GM18907 (cell line): ENCODE measurements around the gene BRWD1.

Experiments used
- ATAC-seq: cut with Tn5 transposase; IDR thresholded peaks from one replicate; pipeline ENCODE4 v1.9.1; 2021; ENCODE audit warnings: mild to moderate bottlenecking, moderate library complexity; ENCODE audit not compliant: unreplicated experiment

Gene BRWD1

GRCh38 chr21:39204134-39204533 lies 109.3 kb downstream of the BRWD1 start:
- no peak for ATAC-seq

GRCh38 chr21:39198800-39199199 lies 114.6 kb downstream of the BRWD1 start:
- no peak for ATAC-seq

DNA sequence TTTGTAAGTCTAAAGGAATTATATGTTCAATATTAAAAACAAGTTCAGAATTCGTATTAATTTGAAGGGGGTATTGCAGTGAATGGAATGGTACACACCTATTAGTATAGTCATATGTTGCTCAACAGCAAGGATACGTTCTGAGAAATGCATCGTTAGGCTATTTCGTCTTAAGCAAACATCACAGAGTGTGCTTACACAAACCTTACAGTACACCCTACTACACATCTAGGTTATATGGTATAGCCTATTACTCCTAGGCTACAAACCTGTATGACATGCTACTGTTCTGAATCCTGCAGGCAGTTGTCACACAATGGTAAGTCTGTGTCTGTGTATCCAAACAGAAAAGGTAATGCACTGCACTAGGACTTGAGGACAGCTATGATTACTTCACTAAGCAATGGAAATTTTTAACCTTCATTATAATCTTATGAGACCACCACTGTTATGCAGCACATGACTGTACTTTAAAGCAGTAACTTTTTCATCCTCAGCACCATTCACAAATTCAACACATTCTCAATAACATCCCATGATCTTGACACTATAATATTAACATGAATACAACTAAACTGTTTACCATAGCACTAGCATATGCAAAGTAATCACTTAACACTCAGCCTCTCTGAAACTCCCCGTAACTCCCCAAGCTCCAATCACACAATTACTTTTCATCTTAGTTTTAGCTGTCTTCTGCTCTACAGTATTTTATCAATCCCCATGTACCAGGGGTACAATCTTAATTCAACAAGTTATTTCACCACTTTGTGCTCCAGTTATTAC lies 115.8 kb downstream of the BRWD1 start:
- no peak for ATAC-seq

- ATAC-seq = no peak
Measured at GRCh38 chr21:39196838-39197237, 116.6 kb downstream of the BRWD1 start.

DNA sequence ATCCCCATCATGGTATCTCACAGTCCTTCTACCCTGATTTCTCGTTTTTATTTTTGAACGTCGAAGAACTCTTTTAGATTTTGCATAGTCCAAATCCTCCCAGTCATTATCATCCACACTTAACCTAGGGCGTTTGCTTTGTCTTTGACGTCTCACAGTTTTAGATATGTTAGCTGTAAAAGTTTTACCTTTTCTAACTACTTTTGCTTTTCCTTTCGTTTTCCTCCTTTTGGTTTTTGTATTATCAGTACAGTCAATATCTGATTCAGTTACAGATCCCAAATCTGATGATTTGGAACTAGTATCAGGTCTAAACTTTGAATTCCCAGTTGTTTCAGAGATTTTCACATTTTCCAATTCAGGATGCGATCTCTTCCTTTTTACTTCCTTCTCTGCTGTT lies 117.1 kb downstream of the BRWD1 start:
- ATAC-seq = no peak

DNA sequence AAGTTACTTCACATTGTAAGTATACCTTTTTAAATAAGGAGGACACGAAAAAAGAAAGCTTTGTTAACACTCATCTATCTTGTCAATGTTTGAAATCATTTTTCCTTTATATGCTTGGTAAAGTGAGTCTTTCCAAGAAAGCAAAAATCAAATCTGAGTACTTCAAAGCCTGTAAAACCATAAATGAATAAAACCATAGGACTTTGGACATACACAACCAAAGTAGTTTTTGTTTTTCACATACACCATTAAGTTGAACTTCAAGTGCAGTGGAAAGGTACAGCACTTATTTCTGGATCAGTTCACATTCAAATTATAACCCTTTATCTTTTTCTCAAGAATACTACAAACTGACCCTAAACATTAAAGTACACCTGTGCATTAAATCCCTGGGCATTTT lies 120.1 kb downstream of the BRWD1 start:
- no peak for ATAC-seq

DNA sequence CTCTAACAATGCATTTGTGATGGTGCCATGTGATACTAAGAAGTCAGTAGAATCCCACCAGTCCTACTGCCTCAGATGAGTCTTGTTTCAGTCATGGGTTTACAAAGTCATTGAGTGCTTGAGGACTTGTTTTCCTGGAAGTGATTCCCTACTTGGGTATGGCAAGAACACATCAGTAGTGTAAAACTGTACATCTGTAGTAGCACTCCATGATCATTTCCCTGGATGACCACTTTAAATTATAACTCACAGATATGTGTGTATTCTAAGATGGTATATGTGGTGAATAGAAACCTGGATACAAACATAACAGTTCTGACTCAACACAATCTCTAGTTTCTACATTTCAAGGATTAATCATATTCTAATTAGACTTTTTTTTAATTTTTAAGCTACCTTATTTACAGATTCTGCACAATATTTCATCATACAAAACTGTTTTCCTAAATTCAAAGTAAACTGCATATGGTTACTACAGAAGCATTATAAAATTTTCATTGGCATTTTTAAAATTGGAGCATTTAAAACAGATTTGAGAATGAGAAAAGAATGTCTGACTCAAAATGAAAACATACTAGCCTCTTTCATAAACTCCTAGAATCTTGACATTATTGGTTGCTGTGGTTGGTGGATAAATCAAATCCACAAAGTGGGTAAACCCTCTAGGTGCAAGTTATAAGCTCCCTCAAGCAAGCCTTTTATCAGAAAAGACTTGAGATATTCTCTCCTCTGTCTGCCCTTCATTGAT lies 123.4 kb downstream of the BRWD1 start:
- no peak for ATAC-seq

- ATAC-seq = no peak
Measured at GRCh38 chr21:39188521-39189139, 124.8 kb downstream of the BRWD1 start.

- ATAC-seq = no peak
Measured at GRCh38 chr21:39187141-39187540, 126.3 kb downstream of the BRWD1 start.

DNA sequence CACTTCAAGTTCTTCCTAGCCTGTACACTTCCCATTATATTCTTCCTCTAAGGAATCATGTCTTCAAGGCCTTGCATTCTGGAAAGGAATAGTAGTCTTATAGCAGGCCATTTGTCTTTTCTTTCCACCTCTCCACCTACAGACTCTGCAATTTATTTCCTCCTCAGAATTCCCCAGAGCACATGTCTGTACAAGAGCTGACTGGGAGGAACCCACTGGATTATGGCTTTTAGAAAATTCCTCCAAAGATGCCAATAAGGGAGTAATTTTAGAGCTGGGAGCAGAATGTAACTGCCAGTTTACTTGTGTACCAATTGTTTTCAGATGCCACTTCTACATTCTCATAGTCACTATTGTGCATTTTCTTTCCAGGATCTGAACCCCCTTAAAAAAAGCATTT lies 126.8 kb downstream of the BRWD1 start:
- ATAC-seq = no peak

- no peak for ATAC-seq
Measured at GRCh38 chr21:39185157-39185556, 128.3 kb downstream of the BRWD1 start.

DNA sequence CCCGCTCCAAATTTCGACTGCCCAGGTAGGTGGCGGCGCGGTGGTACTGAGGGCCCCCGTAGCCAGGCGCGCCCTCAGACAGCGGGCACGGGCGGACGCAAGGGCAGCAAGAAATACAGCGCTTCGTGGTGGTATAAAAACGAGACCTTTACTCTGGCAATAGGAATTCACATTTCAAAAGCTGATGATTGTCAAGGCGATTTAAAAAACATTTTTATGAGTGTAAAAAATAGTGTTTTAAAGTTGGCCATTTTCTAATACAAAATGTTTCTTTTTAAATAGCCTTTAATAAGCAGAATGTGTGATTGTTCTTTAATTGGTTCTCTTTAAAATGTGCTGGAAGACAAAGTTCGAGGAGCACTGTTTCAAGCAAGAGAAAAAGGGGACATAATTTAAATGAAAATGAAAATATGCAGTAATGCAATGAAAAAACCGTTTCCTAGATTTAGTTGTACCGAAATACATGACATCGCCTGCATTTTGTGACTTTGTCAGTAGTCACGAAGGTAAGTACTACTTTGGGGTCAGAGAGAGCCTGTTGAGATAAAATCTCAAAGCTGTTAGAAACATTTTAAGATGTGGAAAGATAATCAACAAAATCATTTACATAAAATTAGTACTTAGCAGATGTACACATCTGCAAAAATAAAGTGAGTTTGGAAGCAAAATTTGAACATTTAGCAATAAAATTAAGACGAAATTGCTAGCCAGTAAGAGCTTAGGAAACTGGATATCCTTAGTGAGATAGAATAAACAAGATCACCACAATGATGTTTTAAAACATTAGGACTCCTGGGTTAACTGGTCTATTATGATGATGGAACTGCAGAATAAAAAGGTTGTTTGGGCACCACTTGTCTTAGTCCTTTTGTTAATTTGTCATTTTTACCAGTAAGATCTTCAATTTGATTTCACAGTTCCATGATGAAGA lies 129.1 kb downstream of the BRWD1 start:
- no peak for ATAC-seq

- peak; percentile 90 for ATAC-seq
Measured at GRCh38 chr21:39183272-39184049, 130.0 kb downstream of the BRWD1 start, which contains the start of gene PSMG1. Gene PSMG1, minus strand, starts transcription at chr21:39183451. Its CDS starts 66 bp downstream, at chr21:39183385.

DNA sequence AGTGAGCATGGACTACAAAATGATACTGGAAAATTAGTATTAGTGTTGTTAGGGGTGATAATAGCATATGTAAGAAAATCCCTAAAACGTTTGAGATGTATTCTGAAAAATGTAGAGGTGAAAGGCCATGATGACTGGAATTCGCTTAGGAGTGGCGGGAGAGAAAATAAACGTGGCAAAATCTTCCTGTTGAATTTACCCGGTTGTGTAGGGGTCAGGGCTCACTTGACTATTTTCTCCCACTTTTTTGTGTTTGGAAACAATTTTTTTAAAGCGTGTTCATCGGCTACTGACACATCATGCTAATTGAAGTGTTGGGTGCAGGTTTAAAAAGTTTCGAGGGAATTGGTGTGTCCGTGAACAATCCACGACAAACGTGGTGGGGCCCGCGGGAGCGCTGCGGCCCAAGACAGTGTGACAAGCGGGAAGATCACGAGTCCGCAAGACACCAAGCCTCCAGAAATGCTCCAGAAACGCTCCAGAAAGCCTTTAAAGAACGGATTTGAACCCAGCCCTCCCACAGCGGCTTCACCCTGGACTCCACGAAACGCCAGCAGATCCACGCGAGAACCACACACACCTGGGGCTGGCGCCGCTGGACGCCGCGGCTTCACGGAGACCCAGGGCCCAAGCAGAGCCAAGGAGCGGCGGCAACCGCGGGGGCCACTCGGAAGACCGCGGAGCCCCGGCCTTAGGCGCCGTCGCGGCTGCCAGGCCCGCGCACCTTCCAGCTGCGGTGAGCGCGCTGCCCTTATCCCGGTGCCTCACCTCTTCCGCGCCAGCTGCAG lies 130.8 kb downstream of the BRWD1 start:
- no peak for ATAC-seq

- ATAC-seq = no peak
Measured at GRCh38 chr21:39182016-39182415, 131.4 kb downstream of the BRWD1 start.

DNA sequence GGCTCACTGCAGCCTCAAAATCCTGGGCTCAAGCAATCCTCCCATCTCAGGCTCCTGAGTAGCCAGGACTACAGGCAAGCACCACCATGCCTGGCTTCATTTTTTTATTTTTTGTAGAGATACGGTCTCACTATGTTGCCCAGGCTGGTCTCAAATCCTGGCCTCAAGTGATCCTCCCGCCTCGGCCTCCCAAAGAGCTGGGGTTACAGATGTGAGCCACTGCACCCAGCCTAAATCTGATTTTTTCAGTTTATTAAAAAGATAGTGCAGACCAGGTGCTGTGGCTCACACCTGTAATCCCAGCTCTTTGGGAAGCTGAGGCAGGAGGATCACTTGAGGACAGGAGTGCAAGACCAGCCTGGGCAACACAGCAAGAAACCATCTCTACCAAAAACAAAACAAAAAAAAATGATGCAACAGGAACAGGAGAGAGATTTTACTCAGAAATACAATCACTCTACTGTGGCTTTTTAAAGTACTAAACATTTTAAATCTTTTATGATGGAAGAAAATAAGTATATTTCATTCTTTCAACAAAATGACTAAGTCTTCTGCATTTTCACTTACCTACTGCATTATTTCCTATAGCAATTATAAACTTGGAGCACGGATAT lies 132.1 kb downstream of the BRWD1 start:
- no peak for ATAC-seq

DNA sequence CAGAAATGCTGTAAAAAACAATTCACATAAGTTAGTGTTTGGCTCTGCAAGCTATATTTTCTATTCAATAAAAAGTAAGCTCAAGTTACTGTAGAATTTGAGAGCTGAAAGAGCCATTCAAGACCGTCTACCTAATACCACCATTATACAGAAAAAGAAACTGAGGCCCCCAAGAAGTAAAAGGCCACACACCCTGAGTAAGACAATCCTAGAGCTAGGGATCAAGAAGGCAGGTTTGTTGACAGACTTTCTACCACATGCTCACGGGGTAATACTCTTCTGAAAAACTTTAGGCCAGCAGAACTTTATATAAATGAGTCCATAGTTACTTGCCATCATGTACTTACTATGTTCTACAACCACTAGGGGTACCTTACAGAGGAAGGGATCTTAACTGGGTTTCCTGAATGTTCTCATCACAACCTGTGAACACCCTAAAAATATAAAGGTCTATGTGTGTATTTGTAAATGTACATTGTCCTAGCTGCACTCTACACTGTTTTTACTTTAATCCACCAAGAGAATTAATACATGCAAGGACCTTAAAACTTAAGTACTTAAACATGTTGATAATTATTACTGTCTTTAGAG lies 132.9 kb downstream of the BRWD1 start:
- no peak for ATAC-seq

GRCh38 chr21:39178421-39178820 lies 135.0 kb downstream of the BRWD1 start:
- ATAC-seq = no peak
